ENCODE measurements around the gene NSUN6. TPM values are rescaled to one million over a fixed set of nuclear protein-coding genes. Genes with fewer than 3 reads are reported as not detected.

The NSUN6 gene
- polyA plus RNA-seq, 1 donor (not counting 4 experiments of a cell fraction or from before 2014, with no cell fraction given), result 9.8 TPM

DNA sequence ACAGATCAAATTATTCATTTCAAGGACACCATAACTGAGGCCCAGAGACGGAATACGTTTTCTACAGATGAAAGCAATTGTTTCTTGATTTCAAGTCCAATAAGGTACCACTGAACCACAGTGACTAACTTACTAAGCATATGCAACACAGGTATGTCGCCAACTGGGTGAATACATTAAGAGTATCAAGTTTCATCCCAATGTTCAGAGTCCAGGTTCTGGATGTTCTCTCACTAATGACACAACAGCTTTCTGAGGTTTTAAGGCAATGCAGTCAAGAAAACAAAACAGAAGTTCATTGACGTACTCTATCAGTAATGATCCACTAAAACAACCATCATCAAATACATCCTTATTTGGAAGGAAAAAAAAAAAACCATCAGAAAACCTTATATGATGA is 35.8 kb downstream of the NSUN6 start:
- no peaks in the 10 kb centered on the region for H3K9me3 ChIP-seq (ENCODE audit: control insufficient read depth, low read depth, low read length)
- no peak overlapping the region for H3K9ac ChIP-seq (ENCODE audit: control insufficient read depth, extremely low read depth, insufficient read depth, low read length)
- FAIRE-seq (no peak), DNase-seq (ENCODE audit: low read depth, low spot score) (no peak)
- H3K4me2 ChIP-seq (ENCODE audit: control insufficient read depth, extremely low read depth, insufficient read depth, low read depth, low read length), result no peak overlapping the region
- no peak overlapping the region for H3K27ac ChIP-seq (ENCODE audit: control insufficient read depth, insufficient read depth, low read length)
- H3K36me3 ChIP-seq (ENCODE audit: control insufficient read depth in 2 of 2, extremely low read depth in 1 of 2, insufficient read depth in 2 of 2, low read length in 2 of 2), result peaks cover 1 to 2% of the 10 kb centered on the region in 2 experiments
- no peaks in the 10 kb centered on the region for H3K9me1 ChIP-seq (ENCODE audit: control insufficient read depth, extremely low read depth, insufficient read depth, low read length)
- dilution Hi-C loops (cut with MboI; ENCODE audit: extremely low pct_ligation_motif_present, low sequenced_read_pairs), result no loop called here
- H4K20me1 ChIP-seq (ENCODE audit: control insufficient read depth, extremely low read depth, insufficient read depth, low read length), result no peaks in the 10 kb centered on the region
- peaks cover 3% of the 10 kb centered on the region for H3K4me1 ChIP-seq (ENCODE audit: control insufficient read depth, extremely low read depth, insufficient read depth, low read length)
- H2AFZ ChIP-seq (ENCODE audit: control insufficient read depth, low read length), result no peak overlapping the region
- no peak for TF ChIP-seq EZH2 (IDR thresholded peaks at IDR 0.05; ENCODE audit: low read length)
- TF ChIP-seq, protein P1, sequence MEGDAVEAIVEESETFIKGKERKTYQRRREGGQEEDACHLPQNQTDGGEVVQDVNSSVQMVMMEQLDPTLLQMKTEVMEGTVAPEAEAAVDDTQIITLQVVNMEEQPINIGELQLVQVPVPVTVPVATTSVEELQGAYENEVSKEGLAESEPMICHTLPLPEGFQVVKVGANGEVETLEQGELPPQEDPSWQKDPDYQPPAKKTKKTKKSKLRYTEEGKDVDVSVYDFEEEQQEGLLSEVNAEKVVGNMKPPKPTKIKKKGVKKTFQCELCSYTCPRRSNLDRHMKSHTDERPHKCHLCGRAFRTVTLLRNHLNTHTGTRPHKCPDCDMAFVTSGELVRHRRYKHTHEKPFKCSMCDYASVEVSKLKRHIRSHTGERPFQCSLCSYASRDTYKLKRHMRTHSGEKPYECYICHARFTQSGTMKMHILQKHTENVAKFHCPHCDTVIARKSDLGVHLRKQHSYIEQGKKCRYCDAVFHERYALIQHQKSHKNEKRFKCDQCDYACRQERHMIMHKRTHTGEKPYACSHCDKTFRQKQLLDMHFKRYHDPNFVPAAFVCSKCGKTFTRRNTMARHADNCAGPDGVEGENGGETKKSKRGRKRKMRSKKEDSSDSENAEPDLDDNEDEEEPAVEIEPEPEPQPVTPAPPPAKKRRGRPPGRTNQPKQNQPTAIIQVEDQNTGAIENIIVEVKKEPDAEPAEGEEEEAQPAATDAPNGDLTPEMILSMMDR (optimal IDR thresholded peaks at IDR 0.05 in 1 of 3, IDR thresholded peaks at IDR 0.05 in 1 of 3, conservative IDR thresholded peaks at IDR 0.05 in 1 of 3; ENCODE audit: extremely low read depth in 1 of 3, insufficient read depth in 2 of 3, low read length in 3 of 3), result no peak
- H3K27me3 ChIP-seq (ENCODE audit: control insufficient read depth, extremely low read depth, insufficient read depth, low read length), result no peaks in the 10 kb centered on the region
- H3K4me3 ChIP-seq (ENCODE audit: control insufficient read depth in 2 of 3, extremely low read depth in 1 of 3, insufficient read depth in 2 of 3, low read depth in 1 of 3, low read length in 3 of 3), result no peak overlapping the region
- H3K79me2 ChIP-seq (ENCODE audit: control insufficient read depth, insufficient read depth, low read length), result no peaks in the 10 kb centered on the region

DNA sequence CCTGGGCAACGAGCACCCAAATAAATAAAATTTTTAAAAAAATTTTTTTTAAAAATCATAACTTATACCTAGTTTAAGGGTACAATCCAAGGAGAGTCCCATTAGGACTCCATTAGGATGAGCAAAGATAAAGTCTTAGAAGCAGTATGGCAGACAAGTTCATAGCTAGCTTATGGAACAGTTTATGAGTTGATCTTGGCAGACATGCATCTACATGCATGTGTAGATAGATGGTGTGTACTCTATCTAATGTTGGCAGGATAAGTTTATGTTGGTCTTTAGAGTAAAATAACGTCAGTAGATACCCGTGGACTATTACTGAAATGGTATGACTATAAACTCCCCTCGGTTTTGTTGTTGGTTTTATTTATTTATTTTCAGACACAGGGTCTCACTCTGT is 40.2 kb downstream of the NSUN6 start:
- Histone ChIP-seq H3K9ac (ENCODE audit: control insufficient read depth, extremely low read depth, insufficient read depth, low read length) (no peak overlapping the region), H3K9me3 (ENCODE audit: control insufficient read depth, low read depth, low read length) (no peaks in the 10 kb centered on the region), H3K9me1 (ENCODE audit: control insufficient read depth, extremely low read depth, insufficient read depth, low read length) (no peaks in the 10 kb centered on the region), H3K4me2 (ENCODE audit: control insufficient read depth, extremely low read depth, insufficient read depth, low read depth, low read length) (no peak overlapping the region), H3K27me3 (ENCODE audit: control insufficient read depth, extremely low read depth, insufficient read depth, low read length) (no peaks in the 10 kb centered on the region), H3K4me1 (ENCODE audit: control insufficient read depth, extremely low read depth, insufficient read depth, low read length) (peaks cover 19% of the 10 kb centered on the region), H4K20me1 (ENCODE audit: control insufficient read depth, extremely low read depth, insufficient read depth, low read length) (no peaks in the 10 kb centered on the region), H3K4me3 (ENCODE audit: control insufficient read depth in 2 of 3, extremely low read depth in 1 of 3, insufficient read depth in 2 of 3, low read depth in 1 of 3, low read length in 3 of 3) (no peak overlapping the region), H3K27ac (ENCODE audit: control insufficient read depth, insufficient read depth, low read length) (no peak overlapping the region), H3K79me2 (ENCODE audit: control insufficient read depth, insufficient read depth, low read length) (no peaks in the 10 kb centered on the region), H3K36me3 (ENCODE audit: control insufficient read depth in 2 of 2, extremely low read depth in 1 of 2, insufficient read depth in 2 of 2, low read length in 2 of 2) (peaks cover 0 to 3% of the 10 kb centered on the region in 2 experiments), H2AFZ (ENCODE audit: control insufficient read depth, low read length) (no peak overlapping the region)
- DNase-seq (ENCODE audit: low read depth, low spot score), result no peak
- TF ChIP-seq EZH2 (IDR thresholded peaks at IDR 0.05; ENCODE audit: low read length), result no peak
- TF ChIP-seq, protein P1 (optimal IDR thresholded peaks at IDR 0.05 in 1 of 3, IDR thresholded peaks at IDR 0.05 in 1 of 3, conservative IDR thresholded peaks at IDR 0.05 in 1 of 3; ENCODE audit: extremely low read depth in 1 of 3, insufficient read depth in 2 of 3, low read length in 3 of 3), result no peak
- dilution Hi-C loops (cut with MboI; ENCODE audit: extremely low pct_ligation_motif_present, low sequenced_read_pairs), result no loop called here
- no peak for FAIRE-seq
